GM19372 (cell line): Measurements from ENCODE around the gene RDX.

Source experiments
- ATAC-seq: cut with Tn5 transposase; IDR thresholded peaks from one replicate; pipeline ENCODE4 v1.9.1; 2021; ENCODE audit warnings: mild to moderate bottlenecking, low read depth, moderate library complexity; ENCODE audit not compliant: unreplicated experiment

The RDX gene

DNA sequence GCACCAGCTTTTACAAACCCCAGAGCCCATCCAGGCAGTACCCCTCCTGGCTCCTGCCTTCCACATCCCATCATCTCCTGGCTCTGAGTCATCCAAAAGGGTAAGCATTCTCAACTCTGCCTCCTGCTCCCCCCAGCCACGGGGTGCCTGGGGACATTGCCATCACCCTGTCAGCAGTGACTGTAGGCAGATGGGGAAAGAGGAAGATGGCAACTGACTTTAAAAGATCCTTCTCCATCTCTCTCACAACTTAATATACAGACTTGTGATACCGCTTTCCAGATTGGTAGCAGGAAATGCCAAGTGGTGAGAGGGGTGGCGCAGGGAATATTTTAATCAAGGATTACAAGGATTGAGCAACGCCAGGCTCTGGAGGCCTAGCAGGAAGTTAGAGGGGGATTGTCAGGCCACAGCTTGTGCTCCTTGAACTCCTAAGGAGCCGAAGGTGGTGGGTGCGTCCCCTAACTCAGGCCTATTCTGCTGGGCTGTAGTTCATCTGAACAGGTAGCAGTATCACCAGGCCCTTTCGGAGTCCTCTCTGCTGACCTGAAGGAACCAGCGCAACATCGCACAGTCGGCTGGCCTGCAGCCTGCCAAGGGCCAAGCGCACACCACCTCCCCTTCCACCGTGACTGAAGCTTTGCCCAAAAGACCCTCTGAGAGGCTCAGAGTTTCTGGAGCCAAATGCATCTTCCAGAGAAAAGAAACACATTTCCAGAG is 119.9 kb downstream of the RDX start:
- no peak for ATAC-seq

DNA sequence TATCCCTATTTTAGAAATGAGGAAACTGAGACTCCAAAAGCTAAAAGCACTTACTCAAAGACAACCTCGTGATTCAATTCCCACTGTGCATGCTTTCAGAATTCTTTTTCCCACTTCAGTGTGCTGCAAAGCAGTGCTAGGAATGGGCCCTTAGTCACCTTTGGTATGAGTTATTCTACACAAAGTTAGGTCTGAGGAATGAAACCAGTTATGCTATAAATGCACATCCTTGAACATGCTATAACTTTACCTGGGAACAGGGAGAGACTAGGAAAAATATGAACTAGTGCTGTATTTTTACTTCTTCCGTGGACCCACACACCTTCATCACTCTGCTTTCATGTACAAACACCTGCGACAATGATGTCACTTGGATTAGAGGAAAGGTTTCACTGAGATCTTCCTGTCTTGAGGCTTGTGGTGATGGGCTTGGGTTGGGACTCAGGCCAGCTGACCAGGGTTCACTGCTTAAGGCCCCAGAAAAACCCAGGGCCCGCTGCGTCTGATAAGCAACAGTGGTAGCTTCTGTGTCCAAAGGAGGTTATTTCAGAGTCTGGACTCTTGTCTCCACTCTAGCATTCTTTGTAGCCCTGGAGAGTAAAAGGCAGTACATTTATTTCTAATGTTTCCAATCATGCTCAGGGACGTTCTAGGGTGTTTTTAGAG is 121.6 kb downstream of the RDX start:
- ATAC-seq, result no peak

GRCh38 chr11:110173811-110174644 is 122.4 kb downstream of the RDX start:
- ATAC-seq, result no peak

- ATAC-seq, result no peak
Measured at GRCh38 chr11:110172468-110173065, 123.8 kb downstream of the RDX start.

DNA sequence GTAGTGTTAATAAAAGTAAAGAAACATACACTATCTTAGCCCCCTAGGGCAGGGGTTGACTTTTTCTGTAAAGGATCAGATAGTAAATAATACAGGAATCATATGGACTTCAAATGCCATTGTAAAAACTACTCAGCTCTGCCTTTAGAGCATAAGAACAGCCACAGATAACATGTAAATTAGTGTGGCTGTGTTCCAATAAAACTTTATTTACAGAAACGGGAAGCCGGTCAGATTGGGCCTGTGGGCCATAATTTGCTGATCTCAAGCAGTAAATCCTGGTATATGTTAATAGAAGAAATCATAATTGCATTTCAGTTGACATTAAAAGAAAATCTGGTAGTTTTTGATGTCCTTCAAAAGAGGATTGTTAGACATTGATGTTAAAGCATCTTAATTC is 126.7 kb downstream of the RDX start:
- no peak for ATAC-seq

- no peak for ATAC-seq
Measured at GRCh38 chr11:110168033-110168803, 128.2 kb downstream of the RDX start.

GRCh38 chr11:110165039-110165925 is 131.1 kb downstream of the RDX start:
- ATAC-seq, result no peak

GRCh38 chr11:110162216-110162615 is 134.2 kb downstream of the RDX start:
- ATAC-seq, result no peak

DNA sequence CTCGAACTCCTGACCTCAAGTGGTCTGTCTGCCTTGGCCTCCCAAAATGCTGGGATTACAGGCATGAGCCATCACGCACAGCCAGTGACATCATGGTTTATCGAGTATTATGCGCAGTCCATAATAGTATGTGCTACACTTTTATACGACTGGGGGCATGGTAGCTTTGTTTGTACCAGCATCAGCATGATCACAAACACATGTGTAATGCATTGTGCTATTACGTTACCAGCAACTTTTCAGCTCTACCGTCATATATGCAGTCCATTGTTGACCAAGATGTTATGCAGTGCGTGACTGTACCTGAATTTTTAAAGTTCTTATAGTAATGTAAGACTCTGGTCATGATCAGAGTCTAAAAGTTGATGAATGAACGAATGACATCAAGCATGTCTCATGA is 135.4 kb downstream of the RDX start:
- ATAC-seq, result no peak

GRCh38 chr11:110160437-110160836 is 136.0 kb downstream of the RDX start:
- ATAC-seq, result no peak

DNA sequence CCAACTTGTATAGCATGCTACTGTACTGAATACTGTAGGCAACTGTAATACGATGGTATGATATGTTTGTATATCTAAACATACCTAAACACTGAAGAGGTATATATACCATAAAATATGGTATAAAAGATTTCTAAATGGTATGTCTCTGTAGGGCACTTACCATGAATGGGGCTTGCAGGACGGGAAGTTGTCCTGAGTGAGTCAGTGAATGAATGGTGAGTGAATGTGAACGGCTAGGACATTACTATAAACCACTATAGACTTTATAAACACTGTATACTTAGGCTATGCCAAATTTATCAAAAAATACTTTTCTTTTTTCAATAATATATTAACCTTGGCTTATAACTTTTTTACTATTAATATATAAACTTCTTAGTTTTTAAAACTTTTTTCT is 136.4 kb downstream of the RDX start:
- ATAC-seq, result no peak

DNA sequence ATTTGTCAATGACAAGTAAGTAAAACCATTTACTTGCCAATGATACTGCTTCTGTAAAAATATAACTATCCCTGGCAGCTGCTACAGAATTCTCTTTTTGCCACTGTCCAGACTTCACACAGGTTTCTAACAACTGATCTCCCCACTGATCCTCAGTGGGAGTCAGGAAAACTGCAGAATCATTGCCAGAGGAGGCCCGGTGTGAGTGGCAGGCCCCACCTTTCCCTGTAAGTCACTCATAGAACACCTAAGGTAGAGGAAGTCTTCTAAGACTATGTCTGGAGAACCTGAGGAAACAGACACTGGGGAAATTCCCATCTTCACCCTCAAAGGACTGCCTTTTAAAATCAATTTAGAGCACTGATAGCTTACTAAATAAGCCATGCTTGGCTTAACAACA is 136.9 kb downstream of the RDX start:
- no peak for ATAC-seq

DNA sequence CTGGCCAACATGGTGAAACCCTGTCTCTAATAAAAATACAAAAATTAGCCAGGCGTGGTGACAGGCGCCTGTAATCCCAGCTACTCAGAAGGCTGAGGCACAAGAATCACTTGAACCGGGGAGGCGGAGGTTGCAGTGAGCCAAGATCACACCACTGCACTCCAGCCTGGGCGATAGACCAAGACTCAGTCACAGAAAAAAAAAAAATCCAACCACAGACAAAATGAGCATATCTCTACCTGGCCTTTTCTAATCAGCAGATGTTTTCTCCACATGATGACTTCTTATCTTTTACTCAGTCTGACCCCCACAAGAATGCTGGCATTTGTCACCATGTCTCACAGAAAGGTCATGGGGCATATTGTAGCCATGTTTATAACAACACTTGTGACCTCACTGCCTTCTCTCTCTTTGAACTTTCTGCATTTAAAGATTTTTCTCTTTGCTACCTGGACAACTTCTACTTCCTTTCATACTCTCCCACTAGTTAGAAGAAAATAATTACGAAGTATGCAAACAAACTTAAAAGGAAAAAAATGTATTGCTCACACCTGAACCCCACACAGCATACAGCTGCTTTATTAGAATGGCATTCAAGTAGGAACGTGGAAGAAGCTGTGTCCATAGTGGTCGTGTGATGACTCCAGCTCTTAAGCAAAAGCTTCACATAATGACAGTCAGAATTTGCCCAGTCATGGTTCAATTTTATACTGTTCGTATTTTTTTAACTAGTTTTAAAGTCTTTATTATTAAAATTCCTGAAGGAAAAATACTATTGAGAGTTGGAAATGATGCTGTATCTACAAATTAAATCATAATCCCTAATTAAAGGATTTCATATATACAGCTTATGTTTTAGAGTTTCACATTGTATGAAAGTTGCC is 137.9 kb downstream of the RDX start:
- ATAC-seq, result no peak

- no peak for ATAC-seq
Measured at GRCh38 chr11:110156503-110156902, 139.9 kb downstream of the RDX start.

DNA sequence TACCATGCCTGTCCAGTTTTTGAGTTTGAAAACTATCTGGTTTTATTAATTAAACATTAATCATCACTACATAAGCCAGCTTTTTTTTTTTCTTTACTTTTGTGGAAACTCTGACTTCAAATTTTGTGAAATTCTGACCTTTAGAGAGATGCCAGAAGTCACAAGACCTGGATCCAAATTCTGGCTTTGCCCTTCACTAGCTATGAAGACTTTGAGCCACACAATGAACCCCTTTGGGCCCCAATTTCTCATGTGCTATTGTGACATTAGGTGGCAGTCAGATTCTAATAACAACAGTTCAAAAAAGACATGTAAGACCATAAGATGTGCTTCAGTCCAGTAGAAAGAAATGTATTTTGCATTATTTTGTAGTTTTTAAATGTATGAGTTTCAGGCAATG is 142.9 kb downstream of the RDX start:
- no peak for ATAC-seq

- no peak for ATAC-seq
Measured at GRCh38 chr11:110152199-110152598, 144.2 kb downstream of the RDX start.

DNA sequence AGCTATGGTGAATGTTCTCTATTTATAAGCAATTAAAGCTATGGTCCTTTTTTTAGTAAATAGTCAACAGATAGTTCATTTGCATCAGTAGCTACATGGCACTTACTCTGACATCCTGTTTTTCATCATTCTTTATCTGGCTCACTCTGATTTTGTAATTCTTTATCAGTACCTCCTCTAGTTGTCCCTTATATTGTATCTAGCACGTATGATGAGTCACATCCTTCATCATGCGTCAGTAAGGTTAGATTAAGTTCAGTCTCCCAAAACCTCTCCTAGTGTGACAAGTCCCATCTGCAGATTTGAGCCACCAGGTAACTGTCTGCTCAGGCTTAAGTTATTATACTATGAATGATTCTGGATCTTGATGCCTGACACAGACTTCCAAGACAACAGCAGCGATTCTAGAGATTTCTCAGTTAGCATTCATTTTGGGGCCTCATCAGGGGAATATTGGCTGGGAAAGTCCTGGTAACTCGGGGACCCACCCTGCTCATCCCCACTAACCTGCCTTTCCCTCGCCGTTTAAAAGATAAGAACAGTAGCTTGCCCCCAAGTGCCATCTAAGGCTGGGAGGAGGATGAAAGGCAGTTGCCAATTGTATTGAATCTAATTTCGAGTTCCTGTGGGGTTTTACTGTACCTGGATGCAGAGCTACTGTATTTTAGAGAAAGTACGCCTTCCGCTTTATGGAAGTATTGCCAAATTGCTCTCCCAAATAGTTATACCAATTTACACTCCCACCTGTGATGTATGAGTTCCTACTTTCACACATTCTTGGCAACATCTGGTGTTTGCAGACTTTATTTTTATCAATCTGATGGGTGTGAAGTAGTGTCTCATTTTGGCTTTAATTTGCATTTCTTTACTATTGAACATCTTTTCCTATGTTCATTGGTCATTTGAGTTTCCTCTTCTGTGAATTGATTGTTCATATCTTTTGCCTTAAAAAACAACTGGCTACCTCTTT is 147.4 kb downstream of the RDX start:
- no peak for ATAC-seq
